Hepatic stellate cell (primary cell): Measurements from ENCODE around the gene TRIM52.
"Not testable (repeated sequence)": the region's sequence is repeated elsewhere in the genome, so short reads cannot be mapped to it uniquely, and the experiment has no call there.

Source experiments
- DNase-seq: peaks from one replicate; pipeline ENCODE4 v3.0.0; 2011; ENCODE audit warnings: low spot score

TRIM52 gene

DNA sequence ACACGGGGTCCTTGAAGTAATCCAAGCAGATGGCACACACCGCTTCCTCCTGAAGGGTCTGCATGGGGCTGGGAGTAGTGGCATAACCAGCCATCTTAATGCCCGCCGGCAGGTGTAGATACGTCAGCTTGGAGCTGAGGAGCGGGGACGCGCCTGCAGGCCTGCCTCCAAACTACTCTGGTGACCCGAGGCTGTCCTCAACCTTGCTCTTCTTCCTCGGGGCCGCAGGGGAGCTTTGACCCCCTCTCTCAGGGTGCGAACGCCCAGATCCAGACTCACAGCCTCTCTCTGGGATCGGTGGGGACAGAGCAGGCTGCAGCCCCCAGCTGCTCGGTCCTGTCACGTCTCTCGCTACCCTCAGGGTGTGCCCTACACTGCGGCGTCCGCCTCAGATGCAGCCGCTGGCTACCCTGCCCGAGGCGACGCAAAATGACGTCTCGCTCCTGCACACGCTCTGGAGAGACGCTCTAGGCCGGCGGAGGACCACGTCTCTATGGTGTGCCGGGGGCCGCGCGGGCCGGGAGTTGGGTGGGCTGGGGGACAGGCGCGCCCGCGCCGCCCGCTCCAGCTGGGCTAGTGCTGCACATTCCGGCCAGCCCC is at the start of gene TRIM52:
TRIM52 (minus strand) TSS at position 424 of the 600 bp plus-strand sequence; CDS start at position 94, 330 bp downstream.
- peak; percentile 86 for DNase-seq

DNA sequence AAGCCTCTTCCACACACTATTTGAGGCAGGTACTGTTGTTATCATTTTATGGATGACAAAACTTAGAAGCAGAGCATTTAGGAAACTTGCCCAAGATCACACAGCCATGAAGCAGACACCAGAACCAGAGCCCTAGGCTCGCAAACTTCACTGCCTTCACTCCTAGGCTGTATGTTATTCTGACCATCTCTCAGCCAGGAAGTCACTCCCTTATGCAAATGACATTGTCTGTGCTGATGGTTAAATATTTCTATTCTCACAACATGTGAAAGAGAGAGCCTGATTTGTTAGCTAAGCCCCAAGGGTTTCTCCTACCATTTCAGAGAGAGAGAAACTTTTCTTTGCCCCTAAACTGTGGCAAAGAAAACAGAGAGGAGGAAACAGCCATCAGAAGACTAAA is 26.4 kb upstream of the TRIM52 start:
- not testable (repeated sequence) for DNase-seq

DNA sequence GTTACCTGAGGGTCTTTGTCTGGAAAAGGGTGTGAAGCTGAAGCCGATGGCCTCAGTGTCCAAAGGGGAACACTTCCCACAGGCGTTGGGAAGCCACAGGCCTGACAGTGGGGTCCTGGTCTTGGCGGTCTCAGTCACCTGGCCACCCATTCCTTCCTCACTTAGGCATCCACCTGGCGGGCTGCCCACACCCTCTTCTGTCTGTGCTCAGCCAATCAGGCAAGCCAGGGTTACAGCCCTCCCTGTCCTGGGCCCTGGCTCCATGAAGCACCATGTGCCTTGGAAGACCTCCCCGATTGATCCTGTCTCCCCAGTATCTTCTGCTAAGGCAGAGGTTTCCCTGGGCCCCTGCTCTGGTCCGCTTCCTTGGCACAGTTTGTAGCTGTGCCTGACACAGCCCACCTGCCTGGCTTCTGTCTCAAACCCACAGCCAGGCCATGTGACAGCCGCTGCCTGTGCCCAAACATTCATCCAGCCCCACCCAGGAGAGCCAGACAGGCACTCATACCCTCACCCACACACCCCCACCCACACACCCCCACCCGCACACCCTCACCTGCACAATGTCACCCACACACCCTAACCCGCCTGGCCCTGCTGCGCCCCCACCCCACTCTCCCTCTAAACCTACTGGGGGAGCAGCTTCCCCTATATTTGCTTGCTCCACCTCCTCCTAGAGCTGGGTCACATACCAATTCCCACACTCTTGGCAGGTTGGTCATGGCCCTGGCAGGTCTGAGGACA is 25.2 kb upstream of the TRIM52 start:
- not testable (repeated sequence) for DNase-seq

DNA sequence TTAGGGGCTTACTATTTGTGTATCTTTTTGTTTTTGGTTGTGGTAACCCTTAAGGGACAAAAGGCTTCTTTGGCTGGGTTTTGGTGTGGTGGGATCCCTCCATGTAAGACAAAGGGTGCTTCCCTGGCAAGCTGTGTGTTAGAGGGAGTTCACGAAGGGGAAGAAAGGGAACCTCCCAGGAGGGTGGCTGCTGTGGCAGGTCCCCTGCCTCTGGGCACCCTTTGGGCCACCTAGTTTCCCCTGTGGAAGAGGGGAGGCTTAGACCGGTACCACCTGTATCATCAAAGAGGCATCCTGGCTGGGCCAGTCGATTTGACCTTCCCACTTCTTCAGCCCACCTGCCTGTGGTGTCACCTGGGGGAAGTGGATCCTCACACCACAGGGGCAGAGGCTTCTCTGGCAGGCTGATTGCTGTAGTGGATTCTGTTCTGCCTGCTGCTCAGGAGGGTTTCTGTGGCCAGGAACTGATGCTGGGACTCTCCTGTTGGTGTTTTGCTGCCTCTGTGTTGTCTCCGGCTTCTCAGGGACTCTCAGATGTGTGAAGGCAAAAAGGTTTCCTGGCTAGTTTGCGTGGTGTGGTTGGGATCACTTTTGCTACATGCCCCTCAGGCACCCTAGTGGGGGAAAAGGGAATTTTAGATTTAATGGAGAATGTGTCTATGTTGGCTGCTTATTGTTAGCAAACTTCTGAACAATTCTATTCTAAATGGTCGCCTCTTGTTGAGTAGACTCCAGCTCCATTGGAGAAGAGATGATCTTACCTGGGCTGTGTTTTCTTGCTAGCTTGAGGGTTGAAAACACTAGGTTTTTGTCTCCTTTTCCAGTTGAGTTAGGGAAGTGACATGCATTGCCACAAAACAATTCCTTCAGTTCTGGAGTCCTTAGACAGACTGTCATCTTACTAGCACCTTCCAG is 23.2 kb upstream of the TRIM52 start:
- DNase-seq: not testable (repeated sequence)

DNA sequence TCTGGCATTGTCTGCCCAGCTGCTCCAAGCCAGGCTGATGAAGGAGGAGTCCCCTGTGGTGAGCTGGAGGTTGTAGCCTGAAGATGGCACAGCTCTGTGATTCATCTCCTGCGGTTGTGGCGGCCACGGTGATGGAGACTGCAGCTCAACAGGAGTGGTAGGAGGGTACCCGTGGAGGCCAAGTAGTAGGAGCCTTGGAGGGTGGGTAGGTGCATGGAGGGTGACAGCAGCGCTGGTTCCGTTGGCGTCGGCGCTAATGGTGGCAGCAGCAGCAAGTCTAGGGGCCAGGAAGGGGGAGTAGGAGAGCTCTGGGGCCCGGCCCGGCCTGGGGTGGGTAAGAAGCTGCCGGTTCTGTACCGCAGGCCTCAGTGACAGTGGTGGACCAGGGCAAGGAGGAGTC is 22.4 kb upstream of the TRIM52 start:
- no peak for DNase-seq

DNA sequence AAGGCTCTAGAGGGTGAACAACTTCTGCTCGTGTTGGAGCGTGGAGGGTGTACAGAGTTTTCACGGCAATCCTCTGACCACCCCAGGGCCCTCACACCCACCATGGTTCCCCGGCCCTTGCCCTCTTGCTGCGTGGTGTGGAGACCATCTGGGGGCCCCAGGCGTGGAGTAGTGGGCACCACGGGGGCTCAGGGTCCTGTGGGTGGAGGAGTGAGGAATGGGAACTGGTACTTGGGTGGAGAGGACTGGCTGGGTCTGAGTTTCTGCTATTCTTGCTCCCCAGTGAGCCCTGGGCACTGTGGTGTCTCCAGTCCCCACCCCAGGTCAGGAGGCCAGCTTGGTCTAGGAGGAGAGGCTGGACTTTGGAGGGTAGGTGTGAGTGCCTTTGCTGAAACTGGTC is 21.9 kb upstream of the TRIM52 start:
- DNase-seq: no peak

DNA sequence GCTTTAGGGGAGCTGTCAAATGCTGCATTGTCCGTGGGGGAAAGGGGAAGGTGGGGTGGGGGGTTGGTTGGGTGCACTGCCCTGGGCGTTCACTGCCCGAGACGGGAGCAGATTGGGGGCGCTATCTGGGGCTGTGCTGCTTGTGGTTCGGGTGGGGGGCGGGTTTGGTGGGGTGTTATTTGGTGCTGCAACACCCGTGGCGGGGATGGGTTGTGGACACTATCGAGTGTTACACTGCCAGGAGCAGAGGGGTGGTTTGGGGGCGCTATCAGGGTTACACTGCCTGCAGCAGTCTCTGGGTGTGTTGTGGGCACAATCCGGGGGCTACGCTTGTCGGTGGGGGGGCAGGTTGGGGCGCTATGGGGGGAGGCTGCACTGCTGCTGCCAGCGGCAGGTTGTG is 21.5 kb upstream of the TRIM52 start:
- not testable (repeated sequence) for DNase-seq

DNA sequence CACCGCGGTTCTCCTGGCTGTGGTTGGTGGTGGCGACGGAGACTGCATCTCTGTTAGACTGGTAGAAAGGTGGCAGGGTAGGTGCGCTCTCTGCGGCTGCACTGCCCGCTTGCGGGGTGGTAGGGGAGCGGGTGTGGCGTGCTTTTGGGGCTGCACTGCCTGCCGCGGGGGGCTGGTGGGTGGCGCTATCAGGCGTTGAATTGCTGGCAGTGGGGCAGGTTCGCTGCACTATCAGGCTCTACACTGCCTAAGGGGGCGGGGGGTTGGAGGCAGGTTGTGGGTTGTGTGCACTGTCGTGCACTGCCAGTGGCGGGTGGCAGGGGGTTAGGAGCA is 21.0 kb upstream of the TRIM52 start:
- DNase-seq: no peak

DNA sequence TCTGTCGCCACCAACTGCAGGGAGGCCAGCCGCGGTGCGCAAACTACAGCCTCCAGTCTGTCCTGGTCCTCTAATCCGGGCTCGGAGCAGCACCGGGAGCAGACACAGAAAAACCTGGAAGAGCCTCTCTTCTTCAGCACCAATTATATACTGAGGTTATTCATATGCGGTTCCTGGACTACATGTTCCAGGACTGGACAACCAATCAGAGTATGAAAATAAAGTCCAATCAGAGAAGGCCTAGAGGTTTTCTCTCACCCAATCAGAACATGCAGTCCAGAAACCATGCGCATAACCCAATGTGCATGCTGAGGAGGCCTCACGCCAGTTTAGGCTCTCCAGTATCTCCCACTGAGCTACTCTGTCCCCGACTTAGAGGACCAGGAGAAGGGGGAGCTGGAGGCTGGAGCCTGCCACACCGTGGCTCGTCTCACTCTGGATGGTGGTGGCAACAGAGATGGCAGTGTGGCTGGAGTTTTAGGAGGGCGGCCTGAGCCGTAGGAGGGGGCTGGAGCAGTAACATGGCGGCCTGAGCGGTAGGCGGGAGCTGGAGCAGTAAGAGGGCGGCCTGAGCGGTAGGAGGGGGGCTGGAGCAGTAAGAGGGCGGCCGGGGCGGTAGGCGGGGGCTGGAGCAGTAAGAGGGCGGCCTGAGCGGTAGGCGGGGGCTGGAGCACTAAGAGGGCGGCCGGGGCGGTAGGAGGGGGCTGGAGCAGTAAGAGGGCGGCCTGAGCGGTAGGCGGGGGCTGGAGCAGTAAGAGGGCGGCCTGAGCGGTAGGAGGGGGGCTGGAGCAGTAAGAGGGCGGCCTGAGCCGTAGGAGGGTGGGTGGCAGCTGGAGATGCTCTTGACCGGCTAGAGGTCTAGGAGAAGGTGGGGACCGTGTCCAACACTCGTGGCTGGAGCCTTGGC is 20.4 kb upstream of the TRIM52 start:
- no peak for DNase-seq

DNA sequence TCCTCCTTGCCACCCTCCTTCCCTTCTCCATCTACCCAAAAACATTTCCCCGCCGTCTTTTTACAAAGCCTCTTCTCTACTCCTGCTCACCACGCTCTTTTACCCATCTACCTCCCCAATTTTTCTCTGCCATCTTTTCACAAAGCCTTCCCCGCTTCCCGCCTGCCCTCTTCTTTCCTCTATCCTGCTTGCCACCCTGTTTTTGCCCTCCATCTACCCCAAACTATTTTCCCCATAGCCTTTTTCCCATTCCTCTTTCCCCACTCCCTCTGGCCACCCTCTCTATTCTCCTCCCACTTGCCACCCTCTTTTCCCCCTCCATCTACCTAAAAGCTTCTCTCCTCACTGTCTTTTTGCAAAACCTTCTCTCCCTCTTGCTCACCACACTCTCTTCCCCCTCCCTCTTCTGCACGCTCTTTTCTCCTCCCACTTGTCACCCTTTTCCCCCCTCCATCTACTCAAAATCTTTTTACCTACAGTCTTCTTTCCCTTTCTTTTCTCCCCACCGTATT is 19.4 kb upstream of the TRIM52 start:
- no peak for DNase-seq

DNA sequence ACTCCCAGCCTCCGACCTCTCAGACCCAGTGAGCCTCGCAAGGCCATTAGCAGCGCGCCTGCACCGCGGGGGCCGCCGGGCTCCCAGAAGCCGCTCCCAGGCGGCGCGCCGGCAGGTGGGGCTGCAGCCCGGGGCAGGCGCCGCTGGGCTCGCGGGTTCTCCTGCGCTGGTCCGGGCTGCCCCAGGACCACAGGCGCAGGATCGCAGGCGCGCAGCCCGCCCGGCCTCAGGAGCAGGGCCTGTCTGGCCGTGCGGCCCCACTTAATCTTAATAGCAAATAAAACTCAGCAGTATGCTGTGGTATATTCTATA is 12.4 kb upstream of the TRIM52 start:
- DNase-seq: not testable (repeated sequence)

DNA sequence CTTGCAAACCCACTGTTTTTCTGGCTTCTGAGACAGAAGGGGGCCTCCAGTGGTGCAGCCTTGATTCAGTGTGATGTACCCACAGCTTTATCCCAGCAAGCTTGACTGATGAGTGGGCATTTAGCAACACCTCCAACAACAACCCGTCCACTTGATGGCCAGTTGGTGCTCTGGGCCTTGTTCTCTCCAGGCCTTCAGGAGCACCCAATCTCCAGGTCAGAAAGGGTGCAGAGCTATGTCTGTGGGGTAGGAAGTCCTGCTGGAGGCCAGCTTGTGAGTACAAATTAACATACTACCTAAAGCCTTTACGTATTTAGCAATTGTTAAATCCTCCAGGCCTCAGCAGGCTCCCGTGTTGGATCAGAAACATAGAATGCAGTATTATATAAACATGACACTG is 10.1 kb upstream of the TRIM52 start:
- DNase-seq: no peak

DNA sequence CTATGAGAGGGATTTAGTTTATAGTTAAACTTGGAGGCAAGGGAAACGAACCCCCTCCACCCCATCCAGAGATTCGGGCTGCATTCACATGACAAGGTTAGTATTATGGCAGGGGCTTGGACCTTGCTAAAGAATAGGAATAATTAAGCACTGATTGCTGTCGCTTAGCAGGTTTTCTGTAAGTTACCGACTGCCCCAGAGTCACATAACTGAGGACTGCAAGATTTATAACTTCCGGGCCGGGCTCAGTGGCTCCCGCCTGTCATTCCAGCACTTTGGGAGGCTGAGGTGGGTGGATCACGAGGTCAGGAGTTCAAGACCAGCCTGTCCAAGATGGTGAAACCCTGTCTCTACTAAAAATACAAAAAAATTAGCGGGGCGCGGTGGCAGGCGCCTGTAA is 7.0 kb upstream of the TRIM52 start:
- DNase-seq: not testable (repeated sequence)

DNA sequence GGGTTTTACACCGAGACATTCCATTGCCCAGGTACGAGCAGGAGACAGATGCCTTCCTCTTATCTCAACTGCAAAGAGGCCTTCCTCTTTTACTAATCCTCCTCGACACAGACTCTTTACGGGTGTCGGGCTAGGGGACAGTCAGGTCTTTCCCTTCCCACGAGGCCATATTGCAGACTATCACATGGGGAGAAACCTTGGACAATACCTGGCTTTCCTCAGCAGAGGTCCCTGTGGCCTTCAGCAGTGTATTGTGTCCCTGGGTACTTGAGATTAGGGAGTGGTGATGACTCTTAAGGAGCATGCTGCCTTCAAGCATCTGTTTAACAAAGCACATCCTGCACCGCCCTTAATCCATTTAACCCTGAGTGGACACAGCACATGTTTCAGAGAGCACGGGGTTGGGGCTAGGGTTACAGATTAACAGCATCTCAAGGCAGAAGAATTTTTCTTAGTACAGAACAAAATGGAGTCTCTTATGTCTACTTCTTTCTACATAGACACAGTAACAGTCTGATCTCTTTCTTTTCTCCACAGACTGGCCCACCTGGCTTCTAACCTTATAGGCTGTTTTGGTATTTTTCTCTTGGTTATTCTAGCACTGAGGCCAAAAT is 6.5 kb upstream of the TRIM52 start:
- DNase-seq: not testable (repeated sequence)

DNA sequence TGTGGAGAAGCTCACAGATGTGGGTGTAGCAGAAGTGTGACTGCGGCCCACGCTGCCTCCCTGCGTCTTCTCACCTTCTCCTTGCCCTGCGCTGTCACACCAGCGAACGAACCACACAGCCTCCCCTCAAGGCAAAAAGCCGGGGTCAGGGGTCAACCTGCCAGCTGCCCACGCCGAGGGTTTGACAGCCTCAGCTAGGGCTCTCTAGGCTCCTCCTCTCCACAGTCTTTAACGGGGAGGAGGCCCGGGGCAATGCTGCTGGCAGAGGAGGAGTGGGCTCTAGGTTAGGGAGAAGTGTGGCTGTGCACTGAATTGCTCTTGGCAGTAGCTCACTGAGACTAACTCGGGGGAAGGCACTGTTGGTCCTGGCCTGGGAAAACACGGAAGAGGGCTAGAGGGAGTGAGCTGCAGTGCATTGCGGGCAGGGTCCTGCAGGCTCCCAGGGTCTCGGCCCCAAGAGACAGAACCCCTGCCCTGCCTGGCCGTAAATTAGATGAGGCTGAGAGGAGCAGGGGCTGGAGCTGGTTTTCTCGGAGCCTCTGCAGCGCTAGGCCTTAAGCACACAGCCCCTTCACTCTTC is 4.2 kb upstream of the TRIM52 start:
- DNase-seq: no peak

DNA sequence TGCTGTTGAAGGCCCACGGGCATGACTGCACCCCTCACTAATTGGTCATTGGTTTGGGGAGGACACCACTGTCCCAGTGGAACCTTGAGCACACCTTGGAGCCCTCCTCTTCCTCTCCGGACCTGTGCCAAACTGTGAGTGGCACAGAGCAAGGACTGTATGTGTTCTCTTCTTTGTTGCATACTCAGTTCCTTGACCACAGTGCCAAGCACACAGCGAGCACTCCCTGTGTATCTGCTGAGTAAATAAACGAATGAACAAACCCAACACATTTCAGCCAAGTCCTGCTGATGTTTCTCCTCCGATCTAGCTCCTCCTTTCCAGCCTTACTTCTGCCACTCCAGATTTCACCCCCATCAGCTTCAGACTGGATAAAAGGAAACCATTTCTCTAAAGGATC is 2.7 kb upstream of the TRIM52 start:
- DNase-seq: no peak

DNA sequence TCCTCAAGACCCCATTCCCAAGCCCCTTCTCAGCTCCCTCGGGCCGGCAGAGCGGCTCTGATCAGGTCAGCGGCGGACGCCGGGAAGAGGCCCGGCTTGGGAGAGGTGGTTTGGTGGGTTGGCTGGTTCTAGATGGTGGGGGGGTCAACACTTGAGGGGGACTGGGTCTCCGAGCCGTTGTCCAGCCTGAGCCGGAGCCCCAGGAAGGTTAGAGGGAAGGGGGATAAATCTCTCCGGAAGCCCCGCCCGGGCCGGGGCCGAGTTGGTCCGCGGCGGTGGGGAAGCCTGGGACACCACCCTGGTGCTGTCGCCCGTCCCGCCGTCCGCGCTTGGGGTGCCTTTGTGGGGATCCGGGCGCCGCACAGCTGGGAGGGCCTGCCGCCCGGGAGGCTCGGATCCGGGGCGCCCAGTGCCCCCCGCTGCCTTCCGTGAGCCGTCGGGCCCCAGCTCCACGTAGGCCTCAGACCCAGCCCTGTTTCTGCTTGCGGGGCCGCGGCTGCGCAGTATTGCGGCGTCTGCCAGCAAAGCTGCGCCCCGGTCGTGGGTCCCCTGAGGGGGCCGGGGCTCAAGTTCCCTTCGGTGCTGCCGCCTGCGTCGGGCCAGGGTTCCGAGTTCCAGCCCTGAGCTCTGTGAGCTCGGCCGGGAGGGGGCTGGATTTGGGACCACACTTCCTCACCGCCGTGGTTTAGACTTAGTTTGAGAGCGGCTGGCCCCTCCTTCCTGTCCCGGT is 542 bp upstream of the TRIM52 start:
- DNase-seq: peak; percentile 63

DNA sequence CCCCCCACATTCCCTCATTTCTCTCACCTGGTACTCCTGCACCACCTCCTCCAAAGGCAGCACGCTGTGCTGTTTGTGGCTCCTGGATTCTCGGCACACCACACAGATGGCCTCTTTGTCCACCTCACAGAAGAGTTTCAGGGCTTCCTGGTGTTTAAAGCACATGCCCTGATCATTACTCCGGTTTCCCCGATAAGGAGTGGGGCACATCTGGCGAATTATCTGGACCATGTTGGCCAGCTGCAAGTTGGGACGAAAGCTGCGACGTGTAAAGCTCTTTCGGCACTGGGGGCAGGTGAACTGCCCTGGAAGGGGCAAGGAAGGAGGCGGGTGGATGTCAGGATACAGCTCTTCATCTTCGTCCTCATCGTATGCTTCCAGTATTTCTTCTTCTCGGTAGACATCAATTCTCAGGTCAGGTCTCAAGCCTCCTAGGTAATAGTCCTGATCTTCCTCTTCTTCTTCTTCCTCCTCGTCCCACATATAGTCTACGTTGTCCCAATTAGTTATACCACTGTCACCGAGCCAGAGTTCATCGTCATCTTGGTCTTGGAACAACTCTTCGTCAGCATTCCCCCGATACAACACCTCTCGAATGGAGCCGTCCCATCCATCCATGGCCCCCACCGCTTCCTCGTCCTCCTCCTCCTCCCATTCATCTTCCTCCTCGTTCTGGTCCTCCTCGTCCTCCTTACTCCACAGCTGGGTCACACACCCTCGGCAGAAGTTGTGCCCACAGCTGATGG is 796 bp downstream of the TRIM52 start:
- DNase-seq: no peak

DNA sequence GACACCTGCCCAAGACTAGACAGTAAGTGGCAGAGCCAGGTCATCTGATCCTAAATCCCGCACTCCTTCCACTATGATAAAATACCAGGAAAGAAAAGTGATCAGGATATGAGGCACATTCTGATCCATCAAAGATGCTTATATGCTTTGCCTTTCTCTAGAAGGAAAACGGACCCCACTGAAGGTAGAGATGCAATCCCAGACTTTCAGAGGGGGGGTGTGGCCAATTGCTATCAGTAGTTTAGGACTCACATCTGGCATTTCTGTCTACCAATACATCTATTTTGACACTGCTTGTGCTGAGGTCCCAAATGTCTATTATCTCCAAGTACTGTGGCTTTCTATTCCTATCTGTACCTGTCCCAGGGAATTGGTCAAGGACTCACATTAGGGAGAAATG is 1.7 kb downstream of the TRIM52 start:
- DNase-seq: no peak

DNA sequence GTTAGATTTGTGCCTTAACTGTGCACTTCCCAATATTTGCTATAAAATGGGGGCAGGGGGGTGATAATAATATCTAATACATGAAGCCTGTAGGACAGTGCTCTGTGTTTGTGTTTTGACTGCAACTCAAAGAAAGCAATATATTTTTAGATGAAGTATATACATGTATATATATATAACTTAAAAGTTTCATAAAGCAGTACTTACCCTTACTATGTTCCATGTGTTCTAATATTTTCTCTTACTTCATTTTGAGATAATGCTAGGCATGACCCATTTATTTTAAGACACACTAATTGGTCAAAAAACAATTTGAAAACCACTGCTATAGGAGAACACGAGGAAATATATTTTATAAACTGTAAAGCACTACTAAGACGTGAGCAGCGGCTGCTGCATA is 2.4 kb downstream of the TRIM52 start:
- DNase-seq: no peak
